Inflammatory macrophage treated with lipopolysaccharide for 4 hours (primary cell): ENCODE results near the gene FAF1.
"Not testable (repeated sequence)": the region's sequence is repeated elsewhere in the genome, so short reads cannot be mapped to it uniquely, and the experiment has no call there.

Experiments used
- DNase-seq: peaks from one replicate; pipeline ENCODE4 v3.0.0-alpha.2; 2020

FAF1 gene

DNA sequence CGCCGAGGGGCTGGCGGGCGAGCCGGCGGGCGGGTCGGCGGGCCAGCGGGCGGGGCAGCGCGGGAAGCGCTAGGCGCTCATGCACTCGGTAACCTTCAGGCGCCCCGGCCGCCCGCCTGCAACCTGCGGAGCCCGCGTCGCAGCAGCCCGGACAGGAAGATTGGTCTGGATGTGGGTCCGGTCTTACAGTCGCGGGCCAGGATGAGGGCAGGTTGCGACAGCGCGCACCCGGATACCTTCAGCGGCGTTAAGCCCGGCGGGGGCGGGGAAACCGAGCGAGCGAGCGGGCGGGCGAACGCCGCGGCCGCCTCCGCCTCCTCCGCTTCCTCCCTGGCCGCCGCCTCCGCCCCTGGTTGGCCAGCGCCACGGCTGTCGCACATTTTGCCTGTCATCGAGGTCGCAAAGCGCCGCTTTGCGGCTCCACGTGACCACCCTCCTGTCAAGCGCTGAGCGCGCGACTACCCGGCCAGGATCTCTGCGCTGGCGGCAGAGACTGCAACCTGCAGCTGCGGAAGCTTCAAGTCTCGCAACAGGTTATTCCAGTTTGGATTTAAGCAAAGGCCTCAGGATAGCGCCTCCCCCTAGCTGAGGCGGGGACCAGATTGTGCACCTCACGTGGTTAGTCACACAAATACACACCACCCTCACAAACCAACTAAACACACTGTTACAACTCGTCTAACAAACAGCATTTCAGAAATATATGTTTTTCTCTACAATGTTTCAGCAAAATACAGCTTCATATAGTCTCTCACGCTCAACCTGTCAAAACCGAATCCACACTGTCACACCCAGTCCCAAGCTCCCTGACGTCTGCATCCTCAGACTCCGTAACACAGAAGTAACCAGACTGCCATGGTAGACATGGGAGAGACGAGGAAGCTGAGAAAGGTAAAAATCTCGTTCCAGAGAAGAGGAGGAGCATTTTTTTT is at the start of gene FAF1:
FAF1 (minus strand) TSS at position 355 of the 932 bp plus-strand sequence. CDS start 456 bp downstream, outside the sequence.
- DNase-seq, result peak; percentile 96

GRCh38 chr1:51009381-51009780 is 49.3 kb upstream of the FAF1 start:
- no peak for DNase-seq

DNA sequence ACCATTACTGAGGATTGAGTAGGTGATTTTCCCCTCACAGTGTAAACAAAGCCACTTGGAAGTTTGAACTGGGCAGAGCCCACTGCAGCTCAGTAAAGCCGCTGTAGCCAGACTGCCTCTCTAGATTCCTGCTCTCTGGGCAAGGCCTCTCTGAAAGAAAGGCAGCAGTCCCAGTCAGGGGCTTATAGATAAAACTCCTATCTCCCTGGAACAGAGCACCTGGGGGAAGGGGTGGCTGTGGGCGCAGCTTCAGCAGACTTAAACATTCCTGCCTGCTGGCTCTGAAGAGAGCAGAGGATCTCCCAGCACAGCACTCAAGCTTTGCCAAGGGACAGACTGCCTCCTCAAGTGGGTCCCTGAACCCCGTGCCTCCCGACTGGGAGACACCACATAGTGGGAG is 45.5 kb upstream of the FAF1 start:
- DNase-seq, result not testable (repeated sequence)

GRCh38 chr1:51002516-51002915 is 42.4 kb upstream of the FAF1 start:
- no peak for DNase-seq

GRCh38 chr1:51000651-51001050 is 40.6 kb upstream of the FAF1 start:
- no peak for DNase-seq

GRCh38 chr1:51000160-51000559 is 40.1 kb upstream of the FAF1 start:
- DNase-seq, result no peak

- DNase-seq, result not testable (repeated sequence)
Observed at GRCh38 chr1:50999375-50999774, 39.3 kb upstream of the FAF1 start.

- DNase-seq, result peak; percentile 22
Observed at GRCh38 chr1:50996083-50996482, 36.0 kb upstream of the FAF1 start.

DNA sequence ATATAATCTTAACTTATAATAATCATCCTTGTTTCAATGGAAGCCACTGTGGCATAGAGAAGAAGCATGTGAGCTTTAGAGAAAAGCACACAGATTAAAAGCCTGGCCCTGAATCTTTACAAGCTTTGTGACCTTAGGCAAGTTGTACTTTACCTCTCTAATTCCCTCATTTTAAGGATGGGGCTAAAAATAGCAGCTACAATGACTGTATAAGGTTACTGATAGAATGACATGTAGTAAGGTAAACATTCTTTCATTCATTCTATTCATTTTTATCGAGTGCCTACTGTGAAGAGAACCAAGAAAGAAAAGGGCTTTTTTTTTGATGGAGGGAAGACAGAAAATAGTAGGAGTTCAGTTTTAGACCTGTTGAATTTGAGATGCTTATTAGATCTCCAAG is 35.6 kb upstream of the FAF1 start:
- DNase-seq, result no peak

DNA sequence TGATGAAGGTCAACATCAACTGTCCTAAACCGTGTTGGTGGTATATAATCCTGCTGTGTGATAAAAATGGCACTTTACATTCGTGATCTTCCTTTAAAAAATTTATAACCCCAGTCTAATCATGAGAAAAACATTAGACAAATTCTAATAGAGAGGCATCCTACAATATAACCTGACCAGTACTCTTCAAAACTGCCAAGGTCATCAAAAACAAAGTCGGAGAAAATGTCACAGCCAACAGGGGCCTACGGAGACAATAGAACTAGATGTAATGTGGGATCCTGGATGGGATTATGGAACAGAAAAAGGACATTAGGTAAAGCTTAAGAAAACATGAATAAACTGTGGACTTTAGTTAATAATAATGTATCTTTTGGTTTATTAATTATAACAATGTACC is 34.9 kb upstream of the FAF1 start:
- no peak for DNase-seq

GRCh38 chr1:50993645-50994044 is 33.6 kb upstream of the FAF1 start:
- no peak for DNase-seq

- no peak for DNase-seq
Observed at GRCh38 chr1:50992532-50993318, 32.7 kb upstream of the FAF1 start.

- DNase-seq, result no peak
Observed at GRCh38 chr1:50989694-50990093, 29.6 kb upstream of the FAF1 start.

GRCh38 chr1:50986653-50987052 is 26.6 kb upstream of the FAF1 start:
- DNase-seq, result no peak

GRCh38 chr1:50985094-50985493 is 25.0 kb upstream of the FAF1 start:
- no peak for DNase-seq

DNA sequence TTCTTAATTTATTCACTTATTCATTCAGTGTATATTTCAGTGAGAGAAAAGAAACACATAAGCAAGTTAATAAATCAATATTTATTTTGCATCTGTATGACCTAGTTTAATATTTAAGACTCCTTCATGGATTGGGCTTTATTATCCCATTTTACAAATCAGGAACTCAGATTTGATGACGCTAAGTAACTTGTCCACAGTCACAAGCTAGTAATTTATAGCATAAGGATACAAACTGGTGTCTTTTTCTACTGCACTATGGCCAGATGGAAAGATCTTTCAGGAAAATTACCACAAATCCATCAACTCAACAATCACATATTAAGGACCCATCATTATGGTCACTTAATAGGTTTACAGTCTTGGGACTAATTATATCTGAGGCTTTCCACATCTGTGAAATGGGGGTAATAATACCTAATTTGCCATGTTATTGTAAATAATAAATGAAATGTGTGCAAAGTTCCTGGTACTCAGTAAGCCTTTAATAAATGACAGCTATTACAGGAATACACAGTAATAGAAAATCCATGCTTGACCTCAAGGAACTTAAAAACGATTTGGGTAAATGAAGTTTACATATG is 23.2 kb upstream of the FAF1 start:
- DNase-seq, result no peak

GRCh38 chr1:50982611-50983010 is 22.5 kb upstream of the FAF1 start:
- no peak for DNase-seq

DNA sequence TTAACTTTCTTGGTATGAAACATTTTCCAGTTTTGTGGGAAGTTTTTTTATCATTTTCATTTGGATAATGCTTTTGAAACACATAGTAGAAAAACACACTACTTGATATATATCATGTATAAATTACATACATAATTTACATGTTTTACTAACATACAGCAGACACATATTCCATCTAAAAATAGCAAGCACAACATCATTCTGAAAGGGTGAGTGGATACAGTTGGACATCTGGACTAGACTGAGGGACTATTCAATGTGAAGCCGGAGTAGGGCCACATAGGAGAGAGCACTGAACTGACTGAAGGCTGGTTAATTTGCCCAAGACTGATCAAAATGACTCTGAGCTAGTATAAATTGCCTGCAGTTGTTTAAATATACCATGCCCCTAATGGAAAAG is 21.7 kb upstream of the FAF1 start:
- no peak for DNase-seq

DNA sequence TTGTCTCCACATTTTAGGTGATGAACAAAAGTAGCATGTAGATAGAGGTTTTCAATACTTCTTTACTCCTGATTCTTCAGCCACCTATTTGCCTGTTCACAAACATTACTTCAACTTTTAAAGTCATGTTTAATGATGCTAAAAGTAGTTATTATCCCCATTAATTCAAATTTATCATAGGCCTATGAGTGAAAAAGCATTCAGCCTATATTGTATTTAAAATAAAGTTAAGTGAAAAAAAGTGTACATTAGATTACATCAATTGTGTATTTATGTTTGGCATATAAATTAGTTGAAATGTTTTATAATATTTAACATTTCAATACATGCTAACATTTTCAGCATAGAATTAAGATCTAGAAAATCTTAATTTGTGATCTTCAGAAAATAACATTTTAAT is 20.4 kb upstream of the FAF1 start:
- no peak for DNase-seq

GRCh38 chr1:50979937-50980336 is 19.9 kb upstream of the FAF1 start:
- no peak for DNase-seq

- DNase-seq, result no peak
Observed at GRCh38 chr1:50978852-50979781, 19.1 kb upstream of the FAF1 start.

- no peak for DNase-seq
Observed at GRCh38 chr1:50978144-50978851, 18.2 kb upstream of the FAF1 start.
